HG03342 (cell line): ENCODE measurements around the gene MYOZ2.
A peak's percentile ranks its signal among the peaks of the same experiment; 100 is the strongest.

Source experiments
- ATAC-seq: cut with Tn5 transposase; IDR thresholded peaks from one replicate; pipeline ENCODE4 v1.9.1; 2021; ENCODE audit warnings: mild to moderate bottlenecking, moderate library complexity; ENCODE audit not compliant: unreplicated experiment

Gene MYOZ2

DNA sequence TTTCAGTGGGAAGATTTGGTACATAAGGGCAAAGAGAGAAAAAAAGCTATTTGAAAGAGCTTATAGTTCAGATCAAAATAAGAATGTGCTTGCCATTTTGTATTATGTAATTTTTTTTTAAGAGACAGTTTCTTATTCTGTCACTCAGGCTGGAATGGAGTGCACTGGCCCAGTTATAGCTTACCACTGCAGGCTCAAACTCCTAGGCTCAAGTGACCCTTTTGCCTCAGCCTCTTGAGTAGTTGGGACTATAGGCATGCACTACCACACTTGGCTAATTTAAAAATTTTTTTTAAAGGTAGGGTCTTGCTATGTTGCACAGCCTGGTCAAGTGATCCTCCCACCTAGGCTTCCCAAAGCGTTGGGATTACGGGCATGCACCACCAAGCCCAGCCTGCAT is 54.7 kb downstream of the MYOZ2 start:
- no peak for ATAC-seq

DNA sequence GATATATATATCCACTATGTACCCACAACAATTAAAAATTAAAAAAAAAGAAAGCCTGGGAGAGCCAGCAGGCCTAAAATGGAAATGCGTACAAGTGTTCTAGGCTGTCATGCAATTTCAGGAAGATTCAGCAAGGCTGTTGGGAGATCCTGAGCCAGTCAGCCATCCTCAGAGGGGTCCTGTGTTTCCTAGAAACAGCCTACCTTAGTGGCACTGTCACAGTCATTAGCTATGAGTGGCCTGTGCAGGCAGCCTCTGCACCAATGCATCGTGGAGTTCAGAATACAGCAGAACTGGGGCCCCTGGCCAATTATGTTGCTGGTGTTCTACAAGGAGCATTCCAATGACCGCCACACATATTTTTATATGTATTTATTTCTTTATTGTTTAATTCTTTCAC is 55.9 kb downstream of the MYOZ2 start:
- ATAC-seq, result no peak

DNA sequence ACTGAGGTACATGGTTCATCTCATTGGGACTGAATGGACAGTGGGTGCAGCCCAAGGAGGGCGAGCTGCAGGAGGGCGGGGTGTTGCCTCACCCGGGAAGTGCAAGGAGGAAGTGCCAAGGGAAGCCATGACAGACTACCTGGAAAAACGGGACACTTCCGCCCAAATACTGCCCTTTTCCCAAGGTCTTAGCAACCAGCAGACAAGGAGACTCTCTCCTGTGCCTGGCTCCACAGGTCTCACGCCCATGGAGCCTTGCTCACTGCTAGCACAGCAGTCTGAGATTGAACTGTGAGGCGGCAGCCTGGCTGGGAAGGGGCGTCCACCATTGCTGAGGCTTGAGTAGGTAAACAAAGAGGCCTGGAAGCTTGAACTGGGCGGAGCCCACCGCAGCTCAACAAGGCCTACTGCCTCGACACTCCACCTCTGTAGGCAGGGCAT is 62.2 kb downstream of the MYOZ2 start:
- no peak for ATAC-seq

DNA sequence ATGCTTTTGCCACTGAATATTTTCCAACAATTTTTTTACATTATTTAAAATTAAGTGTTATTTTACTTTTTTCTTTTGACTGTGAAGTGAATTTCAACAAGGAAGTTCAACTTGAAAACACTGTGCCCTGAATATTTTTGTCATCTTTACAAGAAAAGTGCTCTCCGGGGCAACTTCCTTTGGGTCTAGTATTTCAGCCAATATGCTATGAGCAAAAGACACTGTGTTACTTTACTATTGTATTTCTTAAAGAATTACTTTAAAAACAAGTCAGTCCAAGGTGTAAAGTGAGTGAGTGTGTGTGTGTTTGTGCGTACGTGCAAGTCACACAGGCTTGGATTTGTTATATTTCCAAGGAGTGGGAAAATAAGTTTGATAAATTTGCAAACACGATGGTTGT is 69.3 kb downstream of the MYOZ2 start:
- ATAC-seq, result no peak

DNA sequence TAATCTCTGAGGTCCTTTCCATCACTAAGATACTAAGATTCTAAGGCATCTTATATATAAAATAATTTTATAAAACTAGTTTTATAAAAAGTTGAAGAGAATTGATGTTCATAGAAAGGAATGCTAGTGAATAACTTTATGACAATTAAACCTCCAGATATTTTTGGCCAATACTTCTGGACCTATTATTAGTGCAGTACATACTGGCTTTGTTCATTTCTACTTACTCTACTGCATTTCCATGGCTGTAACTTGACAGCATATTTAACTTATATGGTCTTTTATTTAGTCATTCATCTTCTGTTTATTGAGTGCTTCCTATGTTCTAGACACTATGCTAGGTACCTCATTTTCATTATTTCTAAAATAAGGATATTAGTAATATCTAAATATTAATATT is 70.1 kb downstream of the MYOZ2 start:
- no peak for ATAC-seq

DNA sequence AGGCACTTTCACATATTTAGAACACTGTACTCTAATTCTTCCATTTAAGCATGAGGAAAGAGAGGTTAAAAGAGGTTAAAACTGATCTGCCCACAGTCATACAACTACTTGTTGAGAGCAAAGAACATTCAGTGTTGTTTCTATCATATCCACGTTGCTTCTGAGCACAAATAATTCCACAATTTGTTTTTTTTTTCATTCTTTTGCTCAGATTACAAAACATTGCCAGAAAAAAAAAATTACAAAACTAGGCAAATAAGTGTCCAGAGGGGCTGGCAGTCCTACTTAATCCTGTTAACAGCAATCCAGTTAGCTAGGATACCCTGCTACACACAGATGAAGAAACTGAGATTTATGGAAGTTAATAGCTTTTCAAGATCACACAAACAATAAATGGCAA is 70.5 kb downstream of the MYOZ2 start:
- ATAC-seq, result no peak

DNA sequence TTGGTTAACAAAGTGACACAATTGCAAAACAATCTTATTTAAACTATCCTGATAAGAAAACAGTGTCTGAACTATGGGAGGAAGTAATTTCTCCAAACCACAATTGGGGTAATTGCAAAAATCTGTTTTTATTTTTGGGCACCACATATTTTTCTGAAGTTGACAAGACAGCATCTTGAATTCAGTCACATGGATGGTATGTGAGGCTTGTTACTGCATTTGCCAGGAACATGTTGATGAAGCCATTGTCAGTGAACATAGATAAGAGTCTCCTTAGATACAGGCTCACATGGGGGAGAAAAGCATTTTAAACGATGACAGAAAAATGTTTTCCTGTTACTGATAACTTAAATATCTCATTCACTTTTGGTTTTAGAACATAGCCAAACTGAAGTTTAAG is 71.4 kb downstream of the MYOZ2 start:
- no peak for ATAC-seq

DNA sequence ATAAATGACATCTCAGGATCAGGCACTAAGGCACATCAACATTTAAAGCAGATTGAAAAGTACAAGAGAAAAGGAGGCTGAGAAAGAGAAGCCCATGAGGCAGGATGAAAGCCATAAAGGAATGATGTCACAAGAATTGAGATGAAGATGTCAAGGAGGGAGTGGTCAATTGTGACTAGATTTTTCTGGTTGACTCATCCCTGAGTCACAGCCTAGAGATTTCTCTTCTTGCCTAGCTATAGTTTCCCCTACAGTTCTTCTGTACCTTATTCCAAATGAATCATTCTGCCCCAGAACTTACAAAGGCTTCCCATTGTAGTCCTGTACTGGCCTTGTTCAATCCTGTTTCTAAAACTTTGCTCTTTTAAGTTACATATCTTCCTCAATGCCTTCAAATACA is 73.4 kb downstream of the MYOZ2 start:
- no peak for ATAC-seq

DNA sequence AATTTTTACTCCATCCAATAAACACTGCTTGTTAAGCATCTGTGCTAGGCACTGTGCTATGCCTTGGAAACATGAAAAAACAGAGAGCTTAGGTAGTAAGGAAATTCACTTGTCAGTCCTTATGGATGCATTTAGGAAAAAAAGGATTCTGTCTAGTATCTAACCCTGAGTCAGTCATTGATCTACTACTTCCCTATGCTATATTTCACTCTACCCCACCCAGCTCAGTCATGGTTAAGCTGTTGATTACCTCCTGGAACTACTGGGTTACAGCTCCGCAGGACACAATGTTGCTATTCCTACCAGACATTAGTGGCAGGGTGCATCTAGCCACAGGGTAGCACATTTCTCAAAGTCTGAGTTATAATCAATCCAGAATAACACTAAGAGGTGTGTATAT is 74.0 kb downstream of the MYOZ2 start:
- no peak for ATAC-seq

DNA sequence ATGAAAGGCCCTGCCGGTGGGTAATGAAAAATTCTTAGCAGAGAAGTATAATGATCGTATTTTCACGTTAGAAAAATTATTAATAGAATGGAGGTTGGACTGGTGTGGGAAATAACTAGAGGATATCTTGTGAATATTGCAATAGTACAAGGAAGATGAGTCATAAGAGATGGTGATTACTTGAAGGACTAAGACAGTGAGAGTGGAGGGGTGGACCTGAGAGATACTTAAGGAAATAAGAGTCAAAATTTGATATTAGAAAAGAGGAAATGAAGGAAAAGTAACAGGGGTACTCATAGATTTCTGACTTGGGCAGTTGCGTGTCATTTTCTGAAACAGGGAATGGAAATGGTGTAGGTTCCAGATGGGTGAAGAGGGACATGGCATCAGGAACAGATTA is 75.1 kb downstream of the MYOZ2 start:
- ATAC-seq, result no peak

DNA sequence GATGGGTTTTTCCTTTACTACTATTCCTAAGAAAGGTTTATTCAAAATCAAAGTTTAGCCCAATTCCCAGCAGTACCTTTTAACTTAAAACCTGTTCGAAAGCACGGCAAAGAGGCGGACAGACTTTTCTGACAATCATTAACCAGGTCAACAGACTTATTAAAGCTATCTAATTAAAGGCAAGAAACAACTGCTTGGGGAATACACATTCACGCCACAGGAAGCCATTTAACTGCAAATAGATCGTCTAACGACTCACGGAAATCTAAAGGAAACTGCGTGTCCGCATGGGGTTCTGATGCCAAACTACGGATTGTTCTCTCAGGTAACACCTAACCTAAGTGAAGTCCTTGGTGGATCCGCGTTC is 76.2 kb downstream of the MYOZ2 start:
- peak; percentile 14 for ATAC-seq

DNA sequence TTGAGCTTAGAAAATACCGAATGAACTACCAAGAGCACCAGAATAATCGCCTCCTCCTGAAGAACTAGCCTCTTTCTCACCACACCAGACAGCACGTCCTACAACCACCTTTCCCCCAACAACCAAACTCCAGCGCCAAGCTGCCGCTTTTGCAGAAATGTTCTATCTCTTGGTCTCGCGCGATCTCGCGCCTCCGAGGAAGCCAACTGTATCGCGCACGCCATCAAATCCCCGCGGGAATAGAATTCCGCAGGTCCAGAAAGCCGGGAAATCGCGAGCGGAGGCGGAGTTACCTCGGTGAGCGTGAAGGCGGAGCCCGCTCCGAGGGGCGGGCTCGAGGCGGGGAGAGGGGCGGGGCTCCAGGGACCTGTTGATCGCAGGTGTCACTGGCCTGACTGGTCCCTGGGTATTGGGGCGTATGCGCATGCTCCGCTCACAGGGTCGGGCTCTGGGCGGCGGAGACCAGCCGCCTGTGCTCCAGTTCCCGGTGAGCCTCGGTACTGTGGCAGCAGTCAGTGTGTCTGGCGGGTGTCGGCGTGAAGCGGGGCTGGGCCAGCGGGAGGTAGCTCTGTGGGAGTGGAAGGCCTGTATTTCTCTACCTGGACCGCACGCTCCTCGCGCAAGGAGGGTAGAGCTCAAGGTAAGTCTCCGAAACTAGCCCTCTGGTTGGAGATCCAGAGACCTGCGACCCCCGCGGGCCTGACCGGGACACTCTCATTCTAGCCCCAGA is 76.8 kb downstream of the MYOZ2 start, which contains the start of gene USP53:
TSS of gene USP53 (plus strand) at position 480 of the 730 bp plus-strand sequence. CDS start 27,047 bp downstream, outside the sequence.
- ATAC-seq, result peak; percentile 85

DNA sequence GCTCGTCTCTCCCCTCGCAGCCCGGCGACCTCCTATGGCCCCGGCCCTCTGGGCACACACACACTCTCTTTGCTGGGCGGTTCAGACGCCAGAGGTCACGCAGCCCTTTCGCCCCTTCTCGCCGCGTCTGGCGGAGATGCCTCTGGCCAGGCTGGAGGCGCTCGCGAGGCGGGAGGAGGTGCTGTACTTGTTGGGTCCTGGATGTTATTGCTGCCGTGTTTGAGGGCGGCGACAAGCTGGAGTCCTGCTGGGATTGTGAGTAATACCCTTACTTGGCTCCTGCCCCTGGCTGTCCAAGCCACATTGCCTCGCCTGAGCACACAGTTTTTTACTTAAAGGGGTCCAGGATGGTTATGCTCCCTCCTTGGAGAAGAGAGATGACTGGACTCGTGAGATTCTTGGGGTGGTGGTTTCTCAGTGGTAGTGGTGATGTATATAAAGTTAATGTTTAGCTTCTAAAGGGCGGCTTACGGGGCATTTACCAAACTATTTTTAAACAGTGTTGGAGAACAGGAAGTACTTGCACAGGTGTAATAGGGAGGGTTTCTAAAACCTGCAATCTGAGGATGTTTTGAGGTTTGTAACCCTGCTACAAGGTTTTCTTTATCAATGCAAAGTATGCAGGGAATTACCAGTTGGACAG is 77.5 kb downstream of the MYOZ2 start:
- ATAC-seq, result peak; percentile 46

DNA sequence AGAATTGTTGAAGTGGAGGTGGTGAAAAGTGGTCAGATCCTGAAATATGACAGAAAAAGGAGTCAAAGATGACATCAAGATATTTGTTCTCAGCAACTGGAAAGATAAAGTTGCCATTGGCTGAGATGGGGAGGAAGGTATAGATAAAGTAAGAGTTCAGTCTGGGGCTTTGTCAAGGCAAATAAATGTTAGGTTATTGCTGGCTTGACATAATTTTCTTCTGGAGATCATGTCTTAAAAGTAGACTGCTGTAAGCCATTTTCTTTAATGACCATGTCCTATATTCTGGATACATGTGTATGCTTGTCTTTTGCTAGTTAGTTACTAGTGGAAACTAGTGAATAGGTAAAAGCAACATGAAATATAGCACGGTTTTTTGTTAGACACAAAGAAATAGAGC is 82.5 kb downstream of the MYOZ2 start:
- no peak for ATAC-seq

DNA sequence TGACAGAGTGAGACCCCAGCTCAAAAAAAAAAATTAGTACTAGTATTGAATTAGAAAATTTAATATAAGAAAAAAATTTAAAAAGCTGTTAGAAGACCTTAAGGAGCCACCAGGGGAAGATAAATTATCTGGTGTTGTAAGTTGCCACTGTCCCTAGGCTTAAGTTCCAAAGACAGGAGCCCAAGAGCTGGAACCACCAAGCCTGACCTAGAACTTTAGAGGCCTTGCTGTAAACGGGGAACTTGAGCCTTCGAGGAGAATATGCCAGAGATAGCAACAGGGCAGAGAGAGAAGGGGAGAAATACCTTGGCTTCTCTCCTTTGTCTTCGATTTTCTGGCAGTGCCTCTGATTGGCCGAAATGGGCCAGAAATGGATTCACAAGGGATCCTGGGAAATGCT is 85.8 kb downstream of the MYOZ2 start:
- no peak for ATAC-seq

DNA sequence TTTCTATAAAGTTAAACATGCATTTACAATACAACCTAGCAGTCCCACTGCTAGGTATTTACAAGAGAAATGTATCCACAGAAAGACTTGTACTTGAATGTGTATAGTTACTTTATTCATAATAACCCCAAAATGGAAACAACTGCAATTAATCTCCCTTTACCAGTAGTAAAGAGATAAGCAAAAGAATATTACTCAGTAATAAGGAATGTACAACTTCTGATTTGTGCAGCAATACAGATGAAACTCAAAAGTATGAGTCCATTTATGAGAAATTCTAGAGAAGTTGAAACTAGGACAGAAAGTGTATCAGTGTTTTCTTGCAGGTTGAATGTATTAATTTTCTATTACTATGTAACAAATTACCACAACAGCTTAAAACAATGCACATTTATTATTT is 92.1 kb downstream of the MYOZ2 start:
- ATAC-seq, result no peak

DNA sequence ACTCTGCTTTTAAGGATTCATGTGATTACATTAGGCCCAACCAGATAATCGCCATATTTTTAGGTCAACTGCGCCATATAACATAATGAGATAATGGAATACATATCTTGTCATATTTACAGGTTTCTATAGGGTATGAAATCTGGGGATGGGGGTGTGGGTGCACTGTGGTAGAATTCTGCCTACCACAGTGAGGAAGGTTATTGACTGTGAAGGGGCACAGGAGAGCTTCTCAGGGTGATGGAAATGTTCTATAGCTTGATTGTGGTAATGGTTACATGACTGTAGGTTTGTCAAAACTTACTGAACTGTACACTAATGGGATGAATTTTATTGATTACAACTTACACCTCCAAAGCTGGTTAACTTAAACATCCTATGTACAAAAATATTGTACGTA is 92.8 kb downstream of the MYOZ2 start:
- ATAC-seq, result no peak

DNA sequence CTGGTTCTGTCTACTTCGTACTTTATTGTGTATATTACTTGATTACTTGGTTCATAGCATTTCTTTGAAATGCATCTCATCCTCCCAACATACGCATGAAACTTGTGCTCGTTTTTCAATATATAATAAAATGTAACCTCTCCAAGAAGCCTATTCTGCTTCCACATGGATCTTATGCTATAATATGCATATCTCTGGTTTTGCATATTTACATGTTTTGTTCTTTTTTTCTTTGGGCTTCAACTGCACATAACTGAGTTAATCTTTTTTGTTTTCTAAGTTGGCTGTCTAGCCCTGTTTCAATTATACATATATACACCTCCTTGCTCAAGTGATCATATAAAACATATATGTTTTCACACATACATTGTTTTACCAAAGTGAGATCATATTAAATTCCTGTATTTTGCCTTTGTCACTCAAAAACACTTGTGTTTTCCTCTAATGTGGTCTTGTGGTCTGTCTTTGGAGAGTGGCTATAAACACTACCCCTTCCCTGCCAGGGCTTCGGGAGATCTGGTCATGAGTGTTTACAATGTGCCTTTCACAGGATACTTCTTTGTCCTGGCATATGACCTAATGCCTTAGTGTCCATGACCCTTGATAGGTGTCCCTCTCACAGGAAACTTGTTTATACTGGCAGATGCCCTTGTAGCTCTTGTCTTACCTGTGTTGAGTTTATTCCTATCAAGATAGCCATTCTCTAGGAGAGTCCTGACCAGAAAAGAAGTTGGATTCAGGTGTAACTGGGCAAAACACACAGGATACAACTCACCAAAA is 94.5 kb downstream of the MYOZ2 start:
- ATAC-seq, result no peak

DNA sequence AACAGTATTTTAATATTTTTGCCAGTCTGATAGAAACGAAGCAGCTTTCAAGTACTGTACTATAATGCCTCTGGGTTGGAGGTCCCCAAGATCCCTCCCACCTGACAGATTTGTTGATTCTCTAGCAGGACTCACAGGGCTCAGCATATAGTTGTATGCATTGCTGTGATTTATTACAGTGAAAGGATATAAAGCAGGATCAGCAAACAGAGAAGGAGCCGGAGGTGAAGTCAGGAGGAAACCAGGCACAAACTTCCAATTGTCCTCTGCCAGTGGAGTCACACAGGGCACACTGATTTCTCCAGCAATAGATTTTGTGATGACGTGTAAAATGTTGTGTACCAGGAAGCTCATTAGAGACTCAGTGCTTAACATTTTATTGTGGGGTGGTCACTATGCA is 95.9 kb downstream of the MYOZ2 start:
- ATAC-seq, result no peak

DNA sequence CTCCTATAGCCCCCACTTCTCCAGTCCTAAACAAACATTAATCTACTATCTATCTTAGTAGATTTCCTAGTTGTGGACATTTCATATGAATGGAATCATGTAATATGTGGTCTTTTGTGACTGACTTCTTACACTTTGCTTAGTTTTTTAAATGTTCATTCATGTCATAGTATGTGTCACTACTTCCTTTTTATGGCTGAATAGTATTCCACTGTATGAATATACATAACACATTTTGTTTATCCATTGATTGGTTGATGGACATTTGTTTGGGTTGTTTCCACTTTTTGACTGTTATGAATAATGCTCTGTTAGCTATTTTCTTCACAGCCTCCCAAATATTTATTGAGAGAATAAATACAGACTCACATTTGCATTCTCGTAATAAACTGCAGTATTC is 96.7 kb downstream of the MYOZ2 start:
- ATAC-seq, result no peak

DNA sequence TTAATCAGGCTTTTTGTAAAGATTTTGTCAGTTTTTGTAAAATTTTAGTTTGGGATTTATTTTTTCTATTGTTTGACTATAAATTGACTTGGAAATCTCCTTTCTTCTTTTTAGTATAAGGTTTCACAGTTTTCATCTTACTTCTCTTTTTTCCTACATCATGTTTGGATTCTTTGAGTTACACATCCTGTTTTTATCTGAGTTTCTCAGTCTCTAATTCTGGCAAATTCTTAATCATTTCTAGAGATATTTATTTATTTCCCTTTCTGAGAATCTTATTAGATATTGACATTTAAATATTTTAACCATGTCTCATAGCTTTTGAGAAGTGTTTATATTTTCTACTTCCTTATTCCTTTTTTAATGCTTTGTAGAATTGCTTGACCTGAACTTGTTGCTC is 97.6 kb downstream of the MYOZ2 start:
- ATAC-seq, result no peak

DNA sequence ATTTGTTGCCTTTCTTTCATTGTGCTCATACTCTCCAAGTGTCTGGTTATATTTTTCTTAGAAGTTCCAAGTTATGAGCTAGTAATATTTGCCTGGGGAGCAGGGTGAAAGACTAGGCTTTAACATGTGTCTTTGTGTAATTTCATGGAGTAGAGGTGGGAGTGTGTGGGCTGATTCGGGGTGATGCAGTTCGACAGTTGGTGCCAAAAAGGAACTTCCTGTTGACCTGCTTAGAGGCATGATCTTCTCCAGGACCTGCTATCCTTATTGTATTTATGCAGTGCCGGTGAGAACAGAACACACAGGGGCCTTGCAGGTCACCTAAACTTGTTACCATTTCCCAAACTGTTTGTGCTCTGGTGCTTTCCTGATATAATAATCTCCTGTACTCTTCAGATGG is 98.1 kb downstream of the MYOZ2 start:
- no peak for ATAC-seq
